Ascending aorta (tissue), 2 donors: ENCODE data around the gene SCN5A. TPM values are rescaled to one million over a fixed set of nuclear protein-coding genes. Genes with fewer than 3 reads are reported as not detected.

Source experiments
- DNase-seq, 2 donors: peaks; one replicate each; pipeline ENCODE4 v3.0.0-alpha.2; 2019; ENCODE audit warnings: low spot score in 2 of 2
- H3K27ac ChIP-seq, 2 donors: fragments of 200-600 bp; sonication (generic); one replicate each; pipeline ENCODE4 v1.5.1; 2016 to 2017; ENCODE audit warnings: mild to moderate bottlenecking in 1 of 2
- H3K27me3 ChIP-seq: fragments of 200-600 bp; sonication (generic); one replicate; pipeline ENCODE4 v1.5.1; 2017
- H3K36me3 ChIP-seq, 2 donors: fragments of 200-600 bp; sonication (generic); one replicate each; pipeline ENCODE4 v1.5.1; 2016
- H3K4me1 ChIP-seq, 2 donors: fragments of 200-600 bp; sonication (generic); one replicate each; pipeline ENCODE4 v1.5.1; 2016 to 2017; ENCODE audit warnings: mild to moderate bottlenecking in 1 of 2
- H3K4me3 ChIP-seq, 2 donors: fragments of 200-600 bp; sonication (generic); one replicate each; pipeline ENCODE4 v1.5.1; 2016 to 2017; ENCODE audit warnings: mild to moderate bottlenecking in 1 of 2
- H3K9me3 ChIP-seq, 2 donors: fragments of 200-600 bp; sonication (generic); one replicate each; pipeline ENCODE4 v1.5.1; 2016
- intact Hi-C: fragments of 100-400 bp; cut with DNase I; formaldehyde crosslinking; loops from one replicate; pipeline ENCODE4 v1.15.1; 2023
- total RNA-seq: library from RNA; depleted of rRNA; stranded (reverse); fragments of >200 nt; gene quantifications from one replicate; pipeline ENCODE4 v1.1.0, GENCODE V29; 2016
- TF ChIP-seq, protein P1 (sequence below), 3 experiments: fragments of 200-600 bp in 2 of 3; fragments of 450-650 bp in 1 of 3; sonication (generic) in 2 of 3; IDR thresholded peaks; one replicate each; pipeline ENCODE4 v1.5.1; 2016 to 2019; ENCODE audit warnings: antibody characterized with exemption in 3 of 3, mild to moderate bottlenecking in 1 of 3, moderate library complexity in 1 of 3

The SCN5A gene
- total RNA-seq, 1 donor from 2014 or later, result 2.7 TPM

- DNase-seq, result peak in 1 of 2 donors; percentile 46
Observed at GRCh38 chr3:38640661-38641452, 8.6 kb downstream of the SCN5A start.

DNA sequence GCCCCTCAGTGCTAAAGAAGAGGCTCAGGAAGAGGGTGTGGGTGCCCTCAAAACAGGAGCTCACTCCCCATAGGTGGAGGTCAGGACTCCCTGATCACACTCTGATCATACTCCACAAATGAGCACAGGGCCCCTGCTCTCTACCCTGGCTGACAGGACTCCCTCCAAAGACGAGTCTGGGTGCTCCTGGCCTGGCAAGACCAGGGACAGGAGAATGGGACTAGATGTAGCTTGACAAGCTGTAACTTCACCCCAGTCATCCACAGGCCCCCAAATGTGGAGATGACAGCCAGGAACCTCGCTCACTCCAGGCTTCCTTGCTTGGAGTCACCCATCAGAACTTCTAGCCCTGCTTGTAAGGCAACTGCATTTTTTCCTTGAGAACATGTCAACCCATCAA is 11.1 kb downstream of the SCN5A start:
- no peak overlapping the region for H3K27ac ChIP-seq
- intact Hi-C loops, result no loop called here
- H3K4me1 ChIP-seq, result no peaks in the 10 kb centered on the region
- TF ChIP-seq, protein P1, sequence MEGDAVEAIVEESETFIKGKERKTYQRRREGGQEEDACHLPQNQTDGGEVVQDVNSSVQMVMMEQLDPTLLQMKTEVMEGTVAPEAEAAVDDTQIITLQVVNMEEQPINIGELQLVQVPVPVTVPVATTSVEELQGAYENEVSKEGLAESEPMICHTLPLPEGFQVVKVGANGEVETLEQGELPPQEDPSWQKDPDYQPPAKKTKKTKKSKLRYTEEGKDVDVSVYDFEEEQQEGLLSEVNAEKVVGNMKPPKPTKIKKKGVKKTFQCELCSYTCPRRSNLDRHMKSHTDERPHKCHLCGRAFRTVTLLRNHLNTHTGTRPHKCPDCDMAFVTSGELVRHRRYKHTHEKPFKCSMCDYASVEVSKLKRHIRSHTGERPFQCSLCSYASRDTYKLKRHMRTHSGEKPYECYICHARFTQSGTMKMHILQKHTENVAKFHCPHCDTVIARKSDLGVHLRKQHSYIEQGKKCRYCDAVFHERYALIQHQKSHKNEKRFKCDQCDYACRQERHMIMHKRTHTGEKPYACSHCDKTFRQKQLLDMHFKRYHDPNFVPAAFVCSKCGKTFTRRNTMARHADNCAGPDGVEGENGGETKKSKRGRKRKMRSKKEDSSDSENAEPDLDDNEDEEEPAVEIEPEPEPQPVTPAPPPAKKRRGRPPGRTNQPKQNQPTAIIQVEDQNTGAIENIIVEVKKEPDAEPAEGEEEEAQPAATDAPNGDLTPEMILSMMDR (IDR thresholded peaks at IDR 0.05), result no peak
- no peak overlapping the region for H3K4me3 ChIP-seq
- no peak for DNase-seq
- no peaks in the 10 kb centered on the region for H3K9me3 ChIP-seq
- H3K36me3 ChIP-seq, result no peaks in the 10 kb centered on the region
- no peaks in the 10 kb centered on the region for H3K27me3 ChIP-seq

More at GRCh38 chr3:38640661-38641452, 8.6 kb downstream of the SCN5A start:
- Histone ChIP-seq H3K27me3 (no peaks in the 10 kb centered on the region), H3K4me3 (no peak overlapping the region), H3K9me3 (no peaks in the 10 kb centered on the region), H3K4me1 (no peaks in the 10 kb centered on the region), H3K36me3 (no peaks in the 10 kb centered on the region), H3K27ac (no peak overlapping the region)
- TF ChIP-seq, protein P1 (IDR thresholded peaks at IDR 0.05), result no peak
- intact Hi-C loops, result no loop called here

- Histone ChIP-seq H3K36me3 (no peaks in the 10 kb centered on the region), H3K4me3 (no peak overlapping the region), H3K9me3 (no peaks in the 10 kb centered on the region), H3K4me1 (no peaks in the 10 kb centered on the region), H3K27me3 (no peaks in the 10 kb centered on the region), H3K27ac (no peak overlapping the region)
- intact Hi-C loops, result no loop called here
- TF ChIP-seq, protein P1 (IDR thresholded peaks at IDR 0.05), result no peak
- no peak for DNase-seq
Observed at GRCh38 chr3:38637906-38638305, 11.6 kb downstream of the SCN5A start.

DNA sequence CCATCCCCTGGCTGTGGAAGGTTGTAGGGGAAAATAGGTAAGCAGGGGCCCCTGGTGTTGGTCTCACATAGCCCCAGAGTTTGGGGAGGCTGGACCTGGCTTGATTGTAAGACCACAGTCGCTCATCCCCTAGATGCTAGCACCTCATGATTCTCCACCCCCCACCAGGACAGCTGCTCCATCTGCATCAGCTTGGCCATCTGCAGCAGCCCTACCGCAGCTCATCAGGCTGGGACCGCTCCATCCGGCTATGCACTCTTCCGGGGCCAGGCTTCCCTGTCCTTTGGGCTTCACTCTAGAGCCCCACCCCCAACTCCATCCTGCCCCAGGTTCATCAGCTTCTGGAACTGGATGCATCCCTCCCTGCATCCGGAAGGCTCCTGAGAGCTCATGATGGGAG is 12.6 kb downstream of the SCN5A start:
- intact Hi-C loops, result no loop called here
- no peak for DNase-seq
- no peaks in the 10 kb centered on the region for H3K9me3 ChIP-seq
- no peaks in the 10 kb centered on the region for H3K27me3 ChIP-seq
- H3K27ac ChIP-seq, result no peak overlapping the region
- H3K4me3 ChIP-seq, result no peak overlapping the region
- H3K36me3 ChIP-seq, result no peaks in the 10 kb centered on the region
- H3K4me1 ChIP-seq, result no peaks in the 10 kb centered on the region
- TF ChIP-seq, protein P1 (IDR thresholded peaks at IDR 0.05), result no peak

DNA sequence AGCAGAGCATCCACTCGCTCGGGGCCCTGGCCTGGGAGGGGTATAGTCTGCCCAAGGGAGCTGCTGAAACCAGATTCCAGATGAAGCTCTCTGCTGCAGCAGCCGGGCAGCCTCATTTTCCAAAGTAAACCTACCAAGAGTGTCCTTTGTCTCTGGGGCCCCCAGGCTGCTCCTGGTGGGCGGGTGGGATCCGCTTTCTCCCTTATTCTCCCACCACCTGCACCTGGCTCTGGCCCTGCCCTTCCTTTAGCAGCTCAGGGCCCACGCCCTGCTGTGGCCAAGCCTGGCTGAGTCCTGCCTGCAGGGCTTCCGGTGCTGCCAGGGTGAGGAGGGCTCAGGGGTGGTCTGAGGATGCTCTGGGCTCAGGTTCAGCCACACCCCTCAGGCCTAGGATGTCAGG is 13.0 kb downstream of the SCN5A start:
- intact Hi-C loops, result no loop called here
- TF ChIP-seq, protein P1 (IDR thresholded peaks at IDR 0.05), result no peak
- no peaks in the 10 kb centered on the region for H3K4me1 ChIP-seq
- no peak for DNase-seq
- no peaks in the 10 kb centered on the region for H3K27me3 ChIP-seq
- no peaks in the 10 kb centered on the region for H3K36me3 ChIP-seq
- no peaks in the 10 kb centered on the region for H3K9me3 ChIP-seq
- H3K4me3 ChIP-seq, result no peak overlapping the region
- H3K27ac ChIP-seq, result no peak overlapping the region
